Endothelial cell (in vitro differentiated cells): ENCODE results near the gene PARD6A. TPM values are rescaled to one million over a fixed set of nuclear protein-coding genes. Genes with fewer than 3 reads are reported as not detected.

Experiments used
- DNase-seq: peaks from one replicate; pipeline ENCODE4 v3.0.0; 2021; ENCODE audit warnings: low spot score
- H3K27ac Mint-ChIP-seq: one replicate; pipeline ENCODE4 v1.8.0; 2021; ENCODE audit warnings: mixed read lengths, inconsistent platforms; ENCODE audit not compliant: unreplicated experiment
- H3K27me3 Mint-ChIP-seq: one replicate; pipeline ENCODE4 v1.8.0; 2021; ENCODE audit warnings: mild to moderate bottlenecking, moderate library complexity, mixed read lengths, inconsistent platforms; ENCODE audit not compliant: unreplicated experiment
- H3K36me3 Mint-ChIP-seq: one replicate; pipeline ENCODE4 v1.8.0; 2021; ENCODE audit warnings: mild to moderate bottlenecking, low read depth, mixed read lengths, inconsistent platforms; ENCODE audit not compliant: unreplicated experiment
- H3K4me1 Mint-ChIP-seq: one replicate; pipeline ENCODE4 v1.8.0; 2021; ENCODE audit warnings: mild to moderate bottlenecking, mixed read lengths, inconsistent platforms; ENCODE audit not compliant: unreplicated experiment
- H3K4me3 Mint-ChIP-seq: one replicate; pipeline ENCODE4 v1.8.0; 2021; ENCODE audit warnings: mild to moderate bottlenecking, mixed read lengths, inconsistent platforms; ENCODE audit not compliant: unreplicated experiment
- H3K9me3 Mint-ChIP-seq: one replicate; pipeline ENCODE4 v1.8.0; 2021; ENCODE audit warnings: mixed read lengths, inconsistent platforms; ENCODE audit not compliant: unreplicated experiment
- CTCF ChIP-seq: fragments of 200-600 bp; sonication (generic); IDR thresholded peaks from one replicate; pipeline ENCODE4 v1.5.0; 2021; ENCODE audit warnings: antibody characterized with exemption; ENCODE audit not compliant: unreplicated experiment
- total RNA-seq: library from RNA; stranded (reverse); fragmentation: NEBNext Ultra II Directional; extraction: Animal tissue kit (Norgen Biotek cat#: 25700); gene quantifications from one replicate; pipeline ENCODE4 v1.2.1, GENCODE V29; 2021; ENCODE audit not compliant: unreplicated experiment

PARD6A gene
- total RNA-seq, 1 donor from 2014 or later: 1.2 TPM

- Mint-ChIP-seq H3K4me3 (no peak overlapping the region), H3K9me3 (no peaks in the 10 kb centered on the region), H3K4me1 (peaks cover 7% of the 10 kb centered on the region), H3K27ac (no peak overlapping the region), H3K27me3 (no peaks in the 10 kb centered on the region), H3K36me3 (no peaks in the 10 kb centered on the region)
- no peak for TF ChIP-seq CTCF
- DNase-seq: no peak
Observed at GRCh38 chr16:67704110-67704509, 43.4 kb downstream of the PARD6A start.

GRCh38 chr16:67707210-67707609, 46.5 kb downstream of the PARD6A start:
- TF ChIP-seq CTCF: no peak
- H3K4me1 Mint-ChIP-seq: peaks cover 7% of the 10 kb centered on the region
- DNase-seq: no peak
- no peak overlapping the region for H3K27ac Mint-ChIP-seq
- H3K36me3 Mint-ChIP-seq: peaks cover 5% of the 10 kb centered on the region
- no peak overlapping the region for H3K4me3 Mint-ChIP-seq
- no peaks in the 10 kb centered on the region for H3K9me3 Mint-ChIP-seq
- H3K27me3 Mint-ChIP-seq: no peaks in the 10 kb centered on the region

- peaks cover 5% of the 10 kb centered on the region for H3K36me3 Mint-ChIP-seq
- no peak for DNase-seq
- TF ChIP-seq CTCF: no peak
Observed at GRCh38 chr16:67707790-67708189, 47.0 kb downstream of the PARD6A start.

GRCh38 chr16:67708368-67708771, 47.6 kb downstream of the PARD6A start:
- Mint-ChIP-seq H3K36me3 (peaks cover 5% of the 10 kb centered on the region), H3K4me1 (peaks cover 6% of the 10 kb centered on the region), H3K27me3 (no peaks in the 10 kb centered on the region), H3K4me3 (no peak overlapping the region), H3K27ac (no peak overlapping the region), H3K9me3 (no peaks in the 10 kb centered on the region)
- no peak for DNase-seq
- TF ChIP-seq CTCF: no peak

More at GRCh38 chr16:67707790-67708189, 47.0 kb downstream of the PARD6A start:
- Mint-ChIP-seq H3K9me3 (no peaks in the 10 kb centered on the region), H3K27ac (no peak overlapping the region), H3K27me3 (no peaks in the 10 kb centered on the region), H3K4me3 (no peak overlapping the region), H3K4me1 (peaks cover 7% of the 10 kb centered on the region)

- Mint-ChIP-seq H3K9me3 (no peaks in the 10 kb centered on the region), H3K27ac (no peak overlapping the region), H3K27me3 (no peaks in the 10 kb centered on the region), H3K4me1 (no peaks in the 10 kb centered on the region), H3K4me3 (no peak overlapping the region), H3K36me3 (peaks cover 5% of the 10 kb centered on the region)
- DNase-seq: no peak
- no peak for TF ChIP-seq CTCF
Observed at GRCh38 chr16:67709050-67709449, 48.3 kb downstream of the PARD6A start.
